ENCODE data around the gene PRKCZ.
"Not testable (repeated sequence)": the region's sequence is repeated elsewhere in the genome, so short reads cannot be mapped to it uniquely, and the experiment has no call there.

Gene PRKCZ

GRCh38 chr1:2139156-2139555 is 88.9 kb downstream of the PRKCZ start:
- DNase-seq, result not testable (repeated sequence)

- DNase-seq, result no peak
These were observed 90.8 kb downstream of the PRKCZ start for GRCh38 chr1:2141025-2141424.

- no peak for DNase-seq
These were observed 93.7 kb downstream of the PRKCZ start for GRCh38 chr1:2143814-2144500.

- DNase-seq, result no peak
These were observed 94.4 kb downstream of the PRKCZ start for GRCh38 chr1:2144501-2145090.

GRCh38 chr1:2145946-2146835 is 96.0 kb downstream of the PRKCZ start:
- DNase-seq, result no peak

GRCh38 chr1:2146836-2147517 is 96.8 kb downstream of the PRKCZ start:
- no peak for DNase-seq

- DNase-seq, result not testable (repeated sequence)
These were observed 97.7 kb downstream of the PRKCZ start for GRCh38 chr1:2147869-2148268.

GRCh38 chr1:2148691-2149090 is 98.5 kb downstream of the PRKCZ start:
- DNase-seq, result peak; percentile 79

- no peak for DNase-seq
These were observed 100.6 kb downstream of the PRKCZ start for GRCh38 chr1:2150801-2151200.

GRCh38 chr1:2151252-2151651 is 101.0 kb downstream of the PRKCZ start:
- DNase-seq, result no peak

- no peak for DNase-seq
These were observed 101.7 kb downstream of the PRKCZ start for GRCh38 chr1:2151911-2152310.

- DNase-seq, result no peak
These were observed 102.7 kb downstream of the PRKCZ start for GRCh38 chr1:2152954-2153353.

GRCh38 chr1:2154022-2154421 is 103.8 kb downstream of the PRKCZ start:
- no peak for DNase-seq

GRCh38 chr1:2155147-2155598 is 105.0 kb downstream of the PRKCZ start:
- DNase-seq, result no peak

GRCh38 chr1:2155788-2156187 is 105.6 kb downstream of the PRKCZ start:
- no peak for DNase-seq

- DNase-seq, result no peak
These were observed 106.7 kb downstream of the PRKCZ start for GRCh38 chr1:2156866-2157265.

GRCh38 chr1:2157856-2158255 is 107.6 kb downstream of the PRKCZ start:
- no peak for DNase-seq

GRCh38 chr1:2158272-2158671 is 108.1 kb downstream of the PRKCZ start:
- DNase-seq, result no peak

- DNase-seq, result no peak
These were observed 108.9 kb downstream of the PRKCZ start for GRCh38 chr1:2159124-2159523.

GRCh38 chr1:2160451-2161300 is 110.5 kb downstream of the PRKCZ start:
- DNase-seq, result no peak

- DNase-seq, result no peak
These were observed 113.0 kb downstream of the PRKCZ start for GRCh38 chr1:2163205-2163604.

GRCh38 chr1:2165646-2166045 is 115.4 kb downstream of the PRKCZ start:
- no peak for DNase-seq

Data from activated effector memory CD4-positive, alpha-beta T cell treated with anti-CD3 and anti-CD28 coated beads, Interleukin-2, amount 50 U/mL, for 16 hours (primary cell).